Right ventricle myocardium superior (tissue), 1 donor: ENCODE measurements around the gene KREMEN1. TPM values are rescaled to one million over a fixed set of nuclear protein-coding genes. Genes with fewer than 3 reads are reported as not detected.
"Not testable (repeated sequence)": the region's sequence is repeated elsewhere in the genome, so short reads cannot be mapped to it uniquely, and the experiment has no call there.

ENCODE experiments used
- ATAC-seq: fragments of 200-7000 bp; cut with Tn5 transposase; one replicate; pipeline ENCODE4 v1.9.1; 2020; ENCODE audit warnings: mild to moderate bottlenecking; ENCODE audit not compliant: poor library complexity
- DNase-seq: peaks from one replicate; pipeline ENCODE4 v3.0.0-alpha.2; 2020
- intact Hi-C: fragments of 100-400 bp; cut with DNase I; formaldehyde crosslinking; loops from one replicate; pipeline ENCODE4 v1.11.2; 2022
- long read RNA-seq: library from polyadenylated mRNA; unstranded; transcript quantifications from one replicate; pipeline ENCODE4 v2.0.0, GENCODE V29; 2021
- total RNA-seq: library from RNA; stranded (reverse); fragmentation: NEBNext Ultra II Directional; extraction: Animal tissue kit (Norgen Biotek cat#: 25700); gene quantifications from one replicate; pipeline ENCODE4 v1.2.1, GENCODE V29; 2021
- donor health status: DM: no; HTN: yes; CAD: no; lungs with severe emphysema.

Gene KREMEN1
- 49.9 TPM for total RNA-seq
- long read RNA-seq, full-length matches to known transcripts = 10 of 74 reads
- long read RNA-seq, partial matches to known transcripts = 5 of 74 reads
- long read RNA-seq, other reads (novel, unspliced or antisense) = 59 of 74 reads

- intact Hi-C loops = loop anchor here (10.0 kb wide), 1 partner anchor 82 kb away; no protein-coding TSS in a partner anchor
- peak; percentile 49 for DNase-seq
- peak; percentile 2 for ATAC-seq
These were observed at the start of gene KREMEN1 for GRCh38 chr22:29072979-29073617. KREMEN1 (plus strand) TSS chr22:29073035; CDS start chr22:29073131, 96 bp downstream.

- DNase-seq (no peak), ATAC-seq (peak; percentile 49)
- intact Hi-C loops = no loop called here
These were observed 49.6 kb upstream of the KREMEN1 start for GRCh38 chr22:29023172-29023796.

- ATAC-seq (no peak), DNase-seq (no peak)
- intact Hi-C loops = no loop called here
These were observed 46.3 kb upstream of the KREMEN1 start for GRCh38 chr22:29026579-29026978.

- DNase-seq (no peak), ATAC-seq (no peak)
- intact Hi-C loops = no loop called here
These were observed 44.4 kb upstream of the KREMEN1 start for GRCh38 chr22:29028468-29028867.

- DNase-seq = no peak
- intact Hi-C loops = no loop called here
These were observed 43.4 kb upstream of the KREMEN1 start for GRCh38 chr22:29029202-29030000.

GRCh38 chr22:29030016-29030617 is 42.7 kb upstream of the KREMEN1 start:
- ATAC-seq = no peak
- intact Hi-C loops = loop anchor here (5.0 to 10.0 kb wide), 2 partner anchors 113 to 145 kb away; partner anchors contain the start of gene ZNRF3

More at GRCh38 chr22:29029202-29030000, 43.4 kb upstream of the KREMEN1 start:
- ATAC-seq = no peak

GRCh38 chr22:29030618-29031226 is 42.1 kb upstream of the KREMEN1 start:
- DNase-seq (peak; percentile 74), ATAC-seq (peak; percentile 90)
- intact Hi-C loops = loop anchor here (5.0 to 10.0 kb wide), 2 partner anchors 113 to 146 kb away; partner anchors contain the start of gene ZNRF3

More at GRCh38 chr22:29030016-29030617, 42.7 kb upstream of the KREMEN1 start:
- DNase-seq = no peak

- DNase-seq (peak; percentile 45), ATAC-seq (peak; percentile 76)
- intact Hi-C loops = loop anchor here (5.0 to 10.0 kb wide), 2 partner anchors 114 to 147 kb away; partner anchors contain the start of gene ZNRF3
These were observed 41.4 kb upstream of the KREMEN1 start for GRCh38 chr22:29031227-29032011.

GRCh38 chr22:29032014-29032475 is 40.8 kb upstream of the KREMEN1 start:
- ATAC-seq = peak; percentile 3

GRCh38 chr22:29032584-29032983 is 40.3 kb upstream of the KREMEN1 start:
- intact Hi-C loops = loop anchor here (5.0 to 10.0 kb wide), 2 partner anchors 115 to 148 kb away; partner anchors contain the start of gene ZNRF3
- DNase-seq (no peak), ATAC-seq (no peak)

More at GRCh38 chr22:29032014-29032475, 40.8 kb upstream of the KREMEN1 start:
- intact Hi-C loops = loop anchor here (5.0 to 10.0 kb wide), 2 partner anchors 115 to 147 kb away; partner anchors contain the start of gene ZNRF3
- DNase-seq = no peak

GRCh38 chr22:29037340-29037932 is 35.4 kb upstream of the KREMEN1 start:
- no peak for DNase-seq
- intact Hi-C loops = loop anchor here (10.0 kb wide), 1 partner anchor 153 kb away; the partner anchor contains the start of gene ZNRF3
- ATAC-seq = no peak

- intact Hi-C loops = loop anchor here (10.0 kb wide), 1 partner anchor 154 kb away; the partner anchor contains the start of gene ZNRF3
- DNase-seq = no peak
- no peak for ATAC-seq
These were observed 33.7 kb upstream of the KREMEN1 start for GRCh38 chr22:29039148-29039547.

GRCh38 chr22:29039684-29040083 is 33.2 kb upstream of the KREMEN1 start:
- intact Hi-C loops = loop anchor here (2.0 to 10.0 kb wide), 2 partner anchors 155 to 185 kb away; partner anchors contain the start of gene ZNRF3
- DNase-seq, ATAC-seq: not testable (repeated sequence)

- no peak for DNase-seq
- ATAC-seq = peak; percentile 87
- intact Hi-C loops = loop anchor here (2.0 kb wide), 1 partner anchor 186 kb away; no protein-coding TSS in a partner anchor
These were observed 32.2 kb upstream of the KREMEN1 start for GRCh38 chr22:29040385-29041275.

- intact Hi-C loops = loop anchor here (2.0 kb wide), 1 partner anchor 187 kb away; no protein-coding TSS in a partner anchor
- DNase-seq (no peak), ATAC-seq (no peak)
These were observed 31.4 kb upstream of the KREMEN1 start for GRCh38 chr22:29041408-29041807.
